Smooth muscle cell (in vitro differentiated cells): ENCODE data around the gene SRP54. TPM values are rescaled to one million over a fixed set of nuclear protein-coding genes. Genes with fewer than 3 reads are reported as not detected.

Experiments
- DNase-seq: peaks from one replicate; lab custom pipeline; 2025; ENCODE audit not compliant: unreplicated experiment; lab: John Stamatoyannopoulos, UW
- H2AFZ ChIP-seq: fragments of 200-600 bp; sonication (generic); 2 replicates; pipeline ENCODE4 v1.6.0; 2016; ENCODE audit warnings: antibody characterized with exemption, low read depth, mild to moderate bottlenecking
- H3F3A ChIP-seq: fragments of 200-600 bp; sonication (generic); 2 replicates; pipeline ENCODE4 v1.6.0; 2017; ENCODE audit warnings: antibody characterized with exemption, low read depth
- H3K27ac ChIP-seq: fragments of 200-600 bp; sonication (generic); 2 replicates; pipeline ENCODE4 v1.5.1; 2016; ENCODE audit warnings: low read depth, mild to moderate bottlenecking
- H3K27me3 ChIP-seq: fragments of 200-600 bp; sonication (generic); 2 replicates; pipeline ENCODE4 v1.6.1; 2016; ENCODE audit warnings: low read depth, mild to moderate bottlenecking
- H3K36me3 ChIP-seq: fragments of 200-600 bp; sonication (generic); 2 replicates; pipeline ENCODE4 v1.5.1; 2016; ENCODE audit warnings: low read depth
- H3K4me1 ChIP-seq: fragments of 200-600 bp; sonication (generic); 2 replicates; pipeline ENCODE4 v1.5.1; 2016; ENCODE audit warnings: low read depth
- H3K4me2 ChIP-seq: fragments of 200-600 bp; sonication (generic); 2 replicates; pipeline ENCODE4 v1.6.0; 2016; ENCODE audit warnings: mild to moderate bottlenecking
- H3K4me3 ChIP-seq: fragments of 200-600 bp; sonication (generic); 2 replicates; pipeline ENCODE4 v1.5.1; 2016; ENCODE audit warnings: mild to moderate bottlenecking
- H3K79me2 ChIP-seq: fragments of 200-600 bp; sonication (generic); 2 replicates; pipeline ENCODE4 v1.6.0; 2016; ENCODE audit warnings: low read depth, mild to moderate bottlenecking
- H3K9ac ChIP-seq: fragments of 200-600 bp; sonication (generic); 2 replicates; pipeline ENCODE4 v1.6.0; 2016; ENCODE audit warnings: low read depth
- H3K9me3 ChIP-seq: fragments of 200-600 bp; sonication (generic); replicated peaks from 2 replicates; pipeline ENCODE4 v1.5.1; 2016; ENCODE audit warnings: low read depth
- H4K20me1 ChIP-seq: fragments of 200-600 bp; sonication (generic); 2 replicates; pipeline ENCODE4 v1.6.0; 2016; ENCODE audit warnings: low read depth
- WGBS: methylation state at CpG from one replicate; pipeline ENCODE4 v1.1.7; 2016; ENCODE audit warnings: low lambda C conversion rate; 5-methylcytosine and 5-hydroxymethylcytosine counted together
- polyA plus RNA-seq: library from polyadenylated mRNA; unstranded; fragments of >200 nt; fragmentation: Nextera tagmentation; extraction: Ambion mirVana; gene quantifications from 2 replicates; pipeline ENCODE4 v1.2.1, GENCODE V29; 2016
- total RNA-seq: library from RNA; depleted of rRNA; stranded (reverse); fragments of >200 nt; gene quantifications from 2 replicates; pipeline ENCODE4 v1.2.3, GENCODE V29; 2014
- TF ChIP-seq, protein P1 (sequence below): fragments of 200-600 bp; sonication (generic); IDR thresholded peaks from 2 replicates; pipeline ENCODE4 v1.5.1; 2017; ENCODE audit warnings: borderline replicate concordance, mild to moderate bottlenecking, antibody characterized with exemption; ENCODE audit not compliant: insufficient read depth, poor library complexity, severe bottlenecking

Gene SRP54
- total and polyA plus RNA-seq, 2 experiments from 2014 or later = 76.4 to 111 TPM

GRCh38 chr14:34994668-34995067 is 11.9 kb downstream of the SRP54 start:
- Histone ChIP-seq H3K4me2 (no peak overlapping the region), H3K4me3 (no peak overlapping the region), H3K27ac (no peak overlapping the region), H3K9me3 (no peaks in the 10 kb centered on the region), H3K4me1 (no peaks in the 10 kb centered on the region), H3K27me3 (no peaks in the 10 kb centered on the region), H3K9ac (no peak overlapping the region), H3K36me3 (no peaks in the 10 kb centered on the region), H3F3A (no peaks in the 10 kb centered on the region), H2AFZ (no peak overlapping the region), H3K79me2 (peaks cover 72% of the 10 kb centered on the region), H4K20me1 (peaks cover 90% of the 10 kb centered on the region)
- TF ChIP-seq, protein P1, sequence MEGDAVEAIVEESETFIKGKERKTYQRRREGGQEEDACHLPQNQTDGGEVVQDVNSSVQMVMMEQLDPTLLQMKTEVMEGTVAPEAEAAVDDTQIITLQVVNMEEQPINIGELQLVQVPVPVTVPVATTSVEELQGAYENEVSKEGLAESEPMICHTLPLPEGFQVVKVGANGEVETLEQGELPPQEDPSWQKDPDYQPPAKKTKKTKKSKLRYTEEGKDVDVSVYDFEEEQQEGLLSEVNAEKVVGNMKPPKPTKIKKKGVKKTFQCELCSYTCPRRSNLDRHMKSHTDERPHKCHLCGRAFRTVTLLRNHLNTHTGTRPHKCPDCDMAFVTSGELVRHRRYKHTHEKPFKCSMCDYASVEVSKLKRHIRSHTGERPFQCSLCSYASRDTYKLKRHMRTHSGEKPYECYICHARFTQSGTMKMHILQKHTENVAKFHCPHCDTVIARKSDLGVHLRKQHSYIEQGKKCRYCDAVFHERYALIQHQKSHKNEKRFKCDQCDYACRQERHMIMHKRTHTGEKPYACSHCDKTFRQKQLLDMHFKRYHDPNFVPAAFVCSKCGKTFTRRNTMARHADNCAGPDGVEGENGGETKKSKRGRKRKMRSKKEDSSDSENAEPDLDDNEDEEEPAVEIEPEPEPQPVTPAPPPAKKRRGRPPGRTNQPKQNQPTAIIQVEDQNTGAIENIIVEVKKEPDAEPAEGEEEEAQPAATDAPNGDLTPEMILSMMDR = no peak
- WGBS = 83% methylated on average over 2 of the region's 2 CpGs
- no peak for DNase-seq

DNA sequence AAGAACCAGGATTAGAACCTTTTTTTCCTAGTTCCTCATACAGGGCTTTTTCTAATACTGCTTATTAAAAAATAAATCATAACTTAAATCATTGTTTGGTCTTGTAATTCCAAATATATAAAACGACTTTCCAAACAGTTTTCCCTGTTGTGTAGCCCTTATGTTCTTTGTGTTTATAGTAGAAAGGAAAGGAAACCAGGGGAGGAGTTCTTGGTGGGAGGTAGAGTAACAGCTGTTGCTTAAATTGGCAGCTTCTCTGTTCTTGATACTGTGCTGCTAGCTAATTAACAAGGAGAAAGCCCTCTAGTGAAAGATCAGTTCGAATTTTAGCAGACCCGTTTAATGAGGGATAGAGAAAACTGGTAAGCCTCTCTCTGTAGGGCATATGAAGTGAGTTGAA is 15.0 kb downstream of the SRP54 start:
- no peak overlapping the region for H3K9ac ChIP-seq
- no peak overlapping the region for H2AFZ ChIP-seq
- no peaks in the 10 kb centered on the region for H3K4me1 ChIP-seq
- no peaks in the 10 kb centered on the region for H3F3A ChIP-seq
- TF ChIP-seq, protein P1 = no peak
- DNase-seq = no peak
- H3K9me3 ChIP-seq = no peaks in the 10 kb centered on the region
- no peak overlapping the region for H3K27ac ChIP-seq
- 82% methylated on average over 3 of the region's 3 CpGs for WGBS
- H3K4me3 ChIP-seq = no peak overlapping the region
- no peaks in the 10 kb centered on the region for H3K27me3 ChIP-seq
- H3K36me3 ChIP-seq = no peaks in the 10 kb centered on the region
- H3K4me2 ChIP-seq = no peak overlapping the region
- H3K79me2 ChIP-seq = peaks cover 49% of the 10 kb centered on the region
- H4K20me1 ChIP-seq = peaks cover 59% of the 10 kb centered on the region

DNA sequence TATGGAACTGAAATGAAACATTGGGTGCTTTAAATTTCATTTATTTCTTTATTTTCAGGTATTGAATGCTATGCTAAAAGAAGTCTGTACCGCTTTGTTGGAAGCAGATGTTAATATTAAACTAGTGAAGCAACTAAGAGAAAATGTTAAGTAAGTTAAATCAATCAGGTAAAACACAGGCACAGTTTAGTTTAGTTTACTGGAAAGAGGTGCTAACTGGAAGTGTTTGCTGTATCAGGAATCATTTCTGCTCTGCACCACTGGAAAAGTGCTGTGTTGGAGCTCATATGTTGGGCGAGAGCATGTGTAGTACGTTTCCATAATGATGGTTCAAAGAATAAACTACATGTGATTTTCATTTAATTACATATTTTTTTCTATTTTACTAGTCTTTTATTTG is 16.7 kb downstream of the SRP54 start:
- no peak overlapping the region for H3K4me2 ChIP-seq
- no peak overlapping the region for H2AFZ ChIP-seq
- 99% methylated on average over 3 of the region's 3 CpGs for WGBS
- no peaks in the 10 kb centered on the region for H3K27me3 ChIP-seq
- peaks cover 41% of the 10 kb centered on the region for H4K20me1 ChIP-seq
- H3K4me3 ChIP-seq = no peak overlapping the region
- DNase-seq = no peak
- H3K4me1 ChIP-seq = no peaks in the 10 kb centered on the region
- no peak overlapping the region for H3K9ac ChIP-seq
- peaks cover 3% of the 10 kb centered on the region for H3K36me3 ChIP-seq
- TF ChIP-seq, protein P1 = no peak
- H3K27ac ChIP-seq = no peak overlapping the region
- H3F3A ChIP-seq = no peaks in the 10 kb centered on the region
- H3K79me2 ChIP-seq = peaks cover 32% of the 10 kb centered on the region
- H3K9me3 ChIP-seq = no peaks in the 10 kb centered on the region

GRCh38 chr14:35001621-35002020 is 18.8 kb downstream of the SRP54 start:
- Histone ChIP-seq H3F3A (no peaks in the 10 kb centered on the region), H3K4me1 (no peaks in the 10 kb centered on the region), H4K20me1 (peaks cover 20% of the 10 kb centered on the region), H3K79me2 (peaks cover 13% of the 10 kb centered on the region), H3K4me3 (no peak overlapping the region), H3K27ac (no peak overlapping the region), H3K9me3 (no peaks in the 10 kb centered on the region), H3K9ac (no peak overlapping the region), H3K4me2 (no peak overlapping the region), H2AFZ (no peak overlapping the region), H3K27me3 (no peaks in the 10 kb centered on the region), H3K36me3 (peaks cover 3% of the 10 kb centered on the region)
- no peak for DNase-seq
- WGBS = 97% methylated on average over 2 of the region's 2 CpGs
- TF ChIP-seq, protein P1 = no peak
